Testis (tissue), 3 donors: Measurements from ENCODE around the gene STARD13. TPM values are rescaled to one million over a fixed set of nuclear protein-coding genes. Genes with fewer than 3 reads are reported as not detected.

Experiments
- DNase-seq: peaks from one replicate; pipeline ENCODE4 v3.0.0-alpha.2; 2019
- H3K27ac ChIP-seq, 2 donors: fragments of 200-600 bp; sonication (generic); one replicate each; pipeline ENCODE4 v1.5.1; 2019
- H3K27me3 ChIP-seq: fragments of 200-600 bp; sonication (generic); one replicate; pipeline ENCODE4 v1.5.1; 2019
- H3K36me3 ChIP-seq: fragments of 200-600 bp; sonication (generic); one replicate; pipeline ENCODE4 v1.5.1; 2017; ENCODE audit warnings: low read depth; ENCODE audit errors: missing control alignments
- H3K4me1 ChIP-seq: fragments of 200-600 bp; sonication (generic); one replicate; pipeline ENCODE4 v1.5.1; 2019
- H3K4me3 ChIP-seq, 2 donors: fragments of 200-600 bp; sonication (generic); one replicate each; pipeline ENCODE4 v1.5.1; 2017 to 2019
- H3K9me3 ChIP-seq: fragments of 200-600 bp; sonication (generic); one replicate; pipeline ENCODE4 v1.5.1; 2017
- CTCF ChIP-seq, 3 experiments: fragments of 450-650 bp in 2 of 3; fragments of 200-600 bp in 1 of 3; sonication (generic) in 1 of 3; IDR thresholded peaks; one replicate each; pipeline ENCODE4 v1.5.1; 2016 to 2019; ENCODE audit warnings: antibody characterized with exemption in 3 of 3, mild to moderate bottlenecking in 2 of 3, moderate library complexity in 1 of 3
- POLR2A ChIP-seq: fragments of 450-650 bp; IDR thresholded peaks from one replicate; pipeline ENCODE4 v1.6.1; 2017; ENCODE audit warnings: antibody characterized with exemption, mild to moderate bottlenecking, moderate library complexity
- WGBS, 2 donors: methylation state at CpG; one replicate each; pipeline ENCODE4 v1.1.5; 2018; 5-methylcytosine and 5-hydroxymethylcytosine counted together
- intact Hi-C: fragments of 100-400 bp; cut with DNase I; formaldehyde crosslinking; loops from one replicate; pipeline ENCODE4 v1.15.1; 2023; ENCODE audit warnings: low total_unique reads
- polyA plus RNA-seq: library from polyadenylated mRNA; stranded (reverse); fragments of 350-450 nt; fragmentation: Illumina TruSeq; extraction: RNeasy Lipid Tissue Mini Kit (QIAGEN cat#74804); gene quantifications from one replicate; pipeline ENCODE4 v1.2.3, GENCODE V29; 2014; ENCODE audit warnings: low read depth, low replicate concordance; ENCODE audit not compliant: insufficient read depth
- total RNA-seq, 2 donors: library from RNA; depleted of rRNA; stranded (reverse); fragments of >200 nt; gene quantifications; one replicate each; pipeline ENCODE4 v1.2.3, GENCODE V29; 2016

The STARD13 gene
- total and polyA plus RNA-seq, 3 donors from 2014 or later, result 7.2 to 33.7 (median 24.4) TPM

DNA sequence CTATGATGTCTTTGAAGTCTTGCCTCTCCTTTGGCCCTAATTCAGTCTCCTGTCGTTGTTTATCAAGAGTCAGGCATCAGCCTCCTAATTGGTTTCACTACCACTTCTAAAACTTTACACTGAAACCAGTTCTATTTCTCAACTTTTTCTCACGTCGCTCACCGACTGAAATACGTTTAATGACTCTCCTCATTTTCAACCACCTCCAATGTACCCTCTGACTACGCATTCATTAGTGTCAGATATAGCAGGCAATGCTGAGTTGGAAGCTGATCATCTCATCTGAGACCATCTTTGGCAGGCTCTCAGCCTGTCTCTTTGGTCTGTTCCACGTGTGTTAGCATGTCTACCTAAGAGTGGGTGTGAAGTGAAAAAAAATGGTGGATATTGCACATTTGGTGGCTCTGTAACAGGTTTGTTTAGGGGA lies 141.2 kb downstream of the STARD13 start:
- 92 to 98% methylated on average over 7 of the region's 7 CpGs for WGBS, 2 donors
- no peaks in the 10 kb centered on the region for H3K9me3 ChIP-seq
- H3K27ac ChIP-seq, result no peak overlapping the region
- TF ChIP-seq POLR2A (no peak), CTCF (IDR thresholded peaks at IDR 0.05) (no peak)
- no peak overlapping the region for H3K4me3 ChIP-seq
- DNase-seq, result no peak
- intact Hi-C loops, result no loop called here
- no peaks in the 10 kb centered on the region for H3K4me1 ChIP-seq
- H3K27me3 ChIP-seq, result no peaks in the 10 kb centered on the region
- no peaks in the 10 kb centered on the region for H3K36me3 ChIP-seq

GRCh38 chr13:33139780-33140535 lies 145.6 kb downstream of the STARD13 start:
- Histone ChIP-seq H3K27ac (no peak overlapping the region), H3K4me1 (no peaks in the 10 kb centered on the region), H3K9me3 (no peaks in the 10 kb centered on the region), H3K36me3 (no peaks in the 10 kb centered on the region), H3K4me3 (no peak overlapping the region), H3K27me3 (no peaks in the 10 kb centered on the region)
- intact Hi-C loops, result no loop called here
- DNase-seq, result no peak
- TF ChIP-seq CTCF (IDR thresholded peaks at IDR 0.05) (no peak), POLR2A (no peak)
- WGBS, 2 donors, result 86 to 88% methylated on average over 7 of the region's 7 CpGs

GRCh38 chr13:33139184-33139583 lies 146.4 kb downstream of the STARD13 start:
- Histone ChIP-seq H3K27ac (no peak overlapping the region), H3K4me3 (no peak overlapping the region), H3K27me3 (no peaks in the 10 kb centered on the region), H3K36me3 (no peaks in the 10 kb centered on the region), H3K9me3 (no peaks in the 10 kb centered on the region), H3K4me1 (no peaks in the 10 kb centered on the region)
- WGBS, 2 donors, result 76 to 88% methylated on average over 1 of the region's 1 CpG
- TF ChIP-seq POLR2A (no peak), CTCF (IDR thresholded peaks at IDR 0.05) (no peak)
- DNase-seq, result peak; percentile 50
- intact Hi-C loops, result no loop called here

GRCh38 chr13:33138441-33138840 lies 147.1 kb downstream of the STARD13 start:
- H3K9me3 ChIP-seq, result no peaks in the 10 kb centered on the region
- H3K4me1 ChIP-seq, result no peaks in the 10 kb centered on the region
- intact Hi-C loops, result no loop called here
- TF ChIP-seq POLR2A (no peak), CTCF (IDR thresholded peaks at IDR 0.05) (no peak)
- DNase-seq, result peak; percentile 25
- no peaks in the 10 kb centered on the region for H3K27me3 ChIP-seq
- no peak overlapping the region for H3K27ac ChIP-seq
- no peaks in the 10 kb centered on the region for H3K36me3 ChIP-seq
- no peak overlapping the region for H3K4me3 ChIP-seq
- WGBS, 2 donors, result 64 to 68% methylated on average over 13 to 14 of the region's 14 CpGs

- H3K27me3 ChIP-seq, result no peaks in the 10 kb centered on the region
- no peaks in the 10 kb centered on the region for H3K36me3 ChIP-seq
- H3K4me3 ChIP-seq, result no peak overlapping the region
- no peak for TF ChIP-seq CTCF (IDR thresholded peaks at IDR 0.05)
- no peak for TF ChIP-seq POLR2A
- H3K9me3 ChIP-seq, result no peaks in the 10 kb centered on the region
- DNase-seq, result no peak
- 74 to 79% methylated on average over 4 of the region's 4 CpGs for WGBS, 2 donors
- no peak overlapping the region for H3K27ac ChIP-seq
- intact Hi-C loops, result no loop called here
- no peaks in the 10 kb centered on the region for H3K4me1 ChIP-seq
These were observed 147.8 kb downstream of the STARD13 start for GRCh38 chr13:33137721-33138120.
